Suppressor macrophage (primary cell): ENCODE data around the gene RFX7.
"Not testable (repeated sequence)": the region's sequence is repeated elsewhere in the genome, so short reads cannot be mapped to it uniquely, and the experiment has no call there.

Experiments
- DNase-seq, 4 experiments: peaks; one replicate each; pipeline ENCODE4 v3.0.0-alpha.2; 2020 to 2022

RFX7 gene

GRCh38 chr15:56205061-56205876 lies 38.4 kb downstream of the RFX7 start:
- DNase-seq: peak in 2 of 4 experiments; percentile 8 to 9

GRCh38 chr15:56203312-56203922 lies 40.3 kb downstream of the RFX7 start:
- DNase-seq: peak; percentile 4 to 39 (median 27)

- DNase-seq: no peak
Measured at GRCh38 chr15:56202701-56203100, 41.0 kb downstream of the RFX7 start.

GRCh38 chr15:56199038-56199437 lies 44.6 kb downstream of the RFX7 start:
- no peak for DNase-seq

GRCh38 chr15:56194035-56194434 lies 49.6 kb downstream of the RFX7 start:
- DNase-seq: no peak

- peak in 2 of 4 experiments; percentile 3 to 9 for DNase-seq
Measured at GRCh38 chr15:56192659-56193442, 50.8 kb downstream of the RFX7 start.

- DNase-seq: no peak
Measured at GRCh38 chr15:56187665-56188064, 56.0 kb downstream of the RFX7 start.

GRCh38 chr15:56185980-56186379 lies 57.7 kb downstream of the RFX7 start:
- no peak for DNase-seq

GRCh38 chr15:56184516-56184915 lies 59.2 kb downstream of the RFX7 start:
- DNase-seq: no peak

GRCh38 chr15:56180851-56181250 lies 62.8 kb downstream of the RFX7 start:
- DNase-seq: no peak

GRCh38 chr15:56176996-56177395 lies 66.7 kb downstream of the RFX7 start:
- DNase-seq: no peak

- no peak for DNase-seq
Measured at GRCh38 chr15:56175788-56176187, 67.9 kb downstream of the RFX7 start.

GRCh38 chr15:56174649-56175048 lies 69.0 kb downstream of the RFX7 start:
- no peak for DNase-seq

- DNase-seq: no peak
Measured at GRCh38 chr15:56168394-56168793, 75.3 kb downstream of the RFX7 start.

- no peak for DNase-seq
Measured at GRCh38 chr15:56165234-56165633, 78.4 kb downstream of the RFX7 start.

GRCh38 chr15:56160966-56161365 lies 82.7 kb downstream of the RFX7 start:
- no peak for DNase-seq

GRCh38 chr15:56156877-56157276 lies 86.8 kb downstream of the RFX7 start:
- no peak for DNase-seq

GRCh38 chr15:56155278-56155677 lies 88.4 kb downstream of the RFX7 start:
- not testable (repeated sequence) for DNase-seq

- not testable (repeated sequence) for DNase-seq
Measured at GRCh38 chr15:56154768-56155167, 88.9 kb downstream of the RFX7 start.

- no peak for DNase-seq
Measured at GRCh38 chr15:56150204-56150603, 93.5 kb downstream of the RFX7 start.

GRCh38 chr15:56148064-56148463 lies 95.6 kb downstream of the RFX7 start:
- no peak for DNase-seq

- DNase-seq: no peak
Measured at GRCh38 chr15:56146756-56147155, 96.9 kb downstream of the RFX7 start.

GRCh38 chr15:56128081-56128480 lies 115.6 kb downstream of the RFX7 start:
- DNase-seq: no peak
